ENCODE measurements around the gene RNF144B. TPM values are rescaled to one million over a fixed set of nuclear protein-coding genes. Genes with fewer than 3 reads are reported as not detected.

Gene RNF144B
- total RNA-seq, 4 donors from 2014 or later: 30.6 to 57.4 (median 44.9) TPM

- intact Hi-C loops (cut with DNase I; ENCODE audit: low total_unique reads): no loop called here
Measured at GRCh38 chr6:18371656-18372055, 15.5 kb upstream of the RNF144B start.

GRCh38 chr6:18380158-18380836 lies 6.9 kb upstream of the RNF144B start:
- 35 to 42% methylated on average over 4 of the region's 4 CpGs for WGBS, 2 donors
- no peak for TF ChIP-seq CTCF (IDR thresholded peaks at IDR 0.05)
- TF ChIP-seq POLR2A (IDR thresholded peaks at IDR 0.05): no peak
- intact Hi-C loops (cut with DNase I; ENCODE audit: low total_unique reads): no loop called here

More at GRCh38 chr6:18371656-18372055, 15.5 kb upstream of the RNF144B start:
- DNase-seq (ENCODE audit: low spot score in 2 of 2): no peak
- H3K4me3 ChIP-seq (ENCODE audit: low read depth, poor library complexity, severe bottlenecking): no peak overlapping the region
- no peak for TF ChIP-seq POLR2A (IDR thresholded peaks at IDR 0.05)
- TF ChIP-seq CTCF (IDR thresholded peaks at IDR 0.05): no peak
- 64 to 67% methylated on average over 2 of the region's 2 CpGs for WGBS, 2 donors

DNA sequence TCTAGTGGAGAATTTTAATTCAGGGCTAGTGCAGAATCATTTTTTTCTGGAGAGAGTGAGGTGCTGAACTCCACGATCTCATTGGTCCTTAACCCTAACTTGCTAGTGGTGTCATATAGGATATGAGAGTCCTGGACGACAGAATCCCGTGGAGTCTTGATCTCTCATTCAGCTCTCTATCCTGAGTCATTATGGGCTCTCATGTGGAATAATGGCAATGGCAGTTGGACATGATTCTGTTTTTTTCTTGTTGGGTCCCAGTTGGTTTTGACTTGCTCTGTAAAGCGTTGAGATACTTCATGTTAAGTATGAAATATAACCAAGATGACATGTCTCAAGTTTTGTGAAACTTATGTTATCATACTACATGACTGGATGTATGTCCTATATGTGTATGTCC lies 6.3 kb upstream of the RNF144B start:
- intact Hi-C loops (cut with DNase I; ENCODE audit: low total_unique reads): no loop called here
- H3K4me3 ChIP-seq (ENCODE audit: low read depth, poor library complexity, severe bottlenecking): no peak overlapping the region
- TF ChIP-seq POLR2A (IDR thresholded peaks at IDR 0.05) (no peak), CTCF (IDR thresholded peaks at IDR 0.05) (no peak)
- WGBS, 2 donors: 54 to 64% methylated on average over 4 of the region's 4 CpGs
- DNase-seq (ENCODE audit: low spot score in 2 of 2): no peak

More at GRCh38 chr6:18380158-18380836, 6.9 kb upstream of the RNF144B start:
- no peak overlapping the region for H3K4me3 ChIP-seq (ENCODE audit: low read depth, poor library complexity, severe bottlenecking)
- DNase-seq (ENCODE audit: low spot score in 2 of 2): no peak

DNA sequence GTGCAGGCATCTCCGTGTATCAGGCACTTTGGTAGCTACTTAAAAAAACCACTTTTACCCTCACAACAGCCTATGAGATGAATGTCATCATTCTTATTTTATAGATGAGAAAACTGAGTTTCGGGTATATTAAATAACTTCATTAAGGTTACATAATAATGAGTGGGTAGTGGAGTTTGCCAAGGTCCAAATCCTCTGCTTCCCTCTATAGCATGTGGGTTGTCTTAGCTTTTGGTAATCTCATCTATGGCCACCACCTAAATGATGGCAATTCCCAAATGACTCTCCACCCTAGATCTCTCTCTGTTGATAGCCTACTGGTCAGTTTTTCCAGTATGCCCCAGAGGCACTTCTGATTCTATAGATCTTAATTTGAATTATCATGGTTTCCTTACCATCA lies 3.7 kb upstream of the RNF144B start:
- TF ChIP-seq POLR2A (IDR thresholded peaks at IDR 0.05) (no peak), CTCF (IDR thresholded peaks at IDR 0.05) (no peak)
- WGBS, 2 donors: 87 to 91% methylated on average over 2 of the region's 2 CpGs
- intact Hi-C loops (cut with DNase I; ENCODE audit: low total_unique reads): no loop called here

DNA sequence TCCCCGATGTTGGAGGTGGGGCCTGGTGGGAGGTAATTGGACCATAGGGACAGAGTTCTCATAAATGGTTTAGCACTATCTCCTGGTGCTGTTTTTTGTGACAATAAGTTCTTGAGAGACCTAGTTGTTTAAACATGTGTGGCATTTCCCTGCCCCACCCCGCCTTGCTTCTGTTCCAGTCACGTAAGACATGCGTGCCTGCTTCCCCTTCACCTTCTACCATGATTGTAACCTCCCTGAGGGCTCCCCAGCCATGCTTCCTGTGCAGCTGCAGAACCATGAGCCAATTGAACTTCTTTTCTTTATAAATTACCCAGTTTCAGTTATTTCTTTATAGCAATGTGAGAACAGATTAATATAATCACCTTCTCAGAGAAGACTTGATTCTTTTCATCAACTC lies 2.5 kb upstream of the RNF144B start:
- no peak for DNase-seq (ENCODE audit: low spot score in 2 of 2)
- WGBS, 2 donors: 46 to 56% methylated on average over 4 of the region's 4 CpGs
- intact Hi-C loops (cut with DNase I; ENCODE audit: low total_unique reads): no loop called here
- TF ChIP-seq POLR2A (IDR thresholded peaks at IDR 0.05) (no peak), CTCF (IDR thresholded peaks at IDR 0.05) (no peak)
- no peak overlapping the region for H3K4me3 ChIP-seq (ENCODE audit: low read depth, poor library complexity, severe bottlenecking)

More for the DNA sequence above, 3.7 kb upstream of the RNF144B start:
- no peak for DNase-seq (ENCODE audit: low spot score in 2 of 2)
- no peak overlapping the region for H3K4me3 ChIP-seq (ENCODE audit: low read depth, poor library complexity, severe bottlenecking)
